ENCODE data around the gene POU6F2.

- TF ChIP-seq CTCF (IDR thresholded peaks at IDR 0.05): no peak
- no peak for TF ChIP-seq POLR2A (IDR thresholded peaks at IDR 0.05)
These were observed 428.8 kb downstream of the POU6F2 start for GRCh38 chr7:39406467-39406866.
